Stimulated activated CD8-positive, alpha-beta memory T cell treated with anti-CD3 and anti-CD28 coated beads, Interleukin-12 subunit alpha, Interleukin-12 subunit beta, amount 100 ng/mL, for 4 hours (primary cell): ENCODE results near the gene MBD4.
"Not testable (repeated sequence)": the region's sequence is repeated elsewhere in the genome, so short reads cannot be mapped to it uniquely, and the experiment has no call there.

Experiments used
- DNase-seq: peaks from one replicate; pipeline ENCODE4 v3.0.0-alpha.2; 2020; ENCODE audit warnings: low read depth

The MBD4 gene

DNA sequence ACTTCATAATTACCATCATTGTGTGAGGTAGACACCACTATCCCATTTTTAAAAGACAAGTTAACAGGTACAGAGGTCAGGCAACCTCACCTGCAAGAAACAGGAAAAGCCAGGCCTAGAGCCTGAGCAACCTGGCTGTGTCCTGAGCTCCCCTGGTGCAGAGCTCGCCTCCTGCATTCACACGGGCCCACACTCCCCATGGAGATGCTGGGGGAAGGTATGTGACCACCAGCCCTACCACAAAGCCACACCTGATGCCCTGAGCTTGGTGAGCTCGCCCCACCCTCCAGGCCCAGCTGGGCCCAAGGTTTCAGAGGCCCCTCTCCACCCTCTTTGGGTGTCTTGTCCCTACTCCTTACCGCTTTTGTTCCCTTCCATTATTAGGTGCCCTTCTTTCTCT is 10.1 kb downstream of the MBD4 start:
- no peak for DNase-seq

DNA sequence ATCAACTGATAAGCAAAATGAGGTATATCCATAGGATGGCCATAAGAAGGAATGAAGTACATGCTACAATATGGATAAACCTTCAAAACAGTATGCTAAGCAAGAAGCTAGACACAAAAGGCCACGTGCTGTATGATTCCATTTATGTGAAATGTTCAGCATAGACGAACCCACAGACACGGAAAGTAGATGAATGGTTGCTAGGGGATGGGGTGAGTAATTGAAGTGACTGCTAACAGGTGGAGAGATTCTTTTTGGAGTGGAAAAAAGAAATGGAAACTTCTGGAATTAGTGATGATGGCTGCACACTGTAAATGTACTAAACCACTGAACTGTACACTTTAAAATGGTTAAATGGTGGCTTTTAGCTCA is 10.7 kb downstream of the MBD4 start:
- no peak for DNase-seq

DNA sequence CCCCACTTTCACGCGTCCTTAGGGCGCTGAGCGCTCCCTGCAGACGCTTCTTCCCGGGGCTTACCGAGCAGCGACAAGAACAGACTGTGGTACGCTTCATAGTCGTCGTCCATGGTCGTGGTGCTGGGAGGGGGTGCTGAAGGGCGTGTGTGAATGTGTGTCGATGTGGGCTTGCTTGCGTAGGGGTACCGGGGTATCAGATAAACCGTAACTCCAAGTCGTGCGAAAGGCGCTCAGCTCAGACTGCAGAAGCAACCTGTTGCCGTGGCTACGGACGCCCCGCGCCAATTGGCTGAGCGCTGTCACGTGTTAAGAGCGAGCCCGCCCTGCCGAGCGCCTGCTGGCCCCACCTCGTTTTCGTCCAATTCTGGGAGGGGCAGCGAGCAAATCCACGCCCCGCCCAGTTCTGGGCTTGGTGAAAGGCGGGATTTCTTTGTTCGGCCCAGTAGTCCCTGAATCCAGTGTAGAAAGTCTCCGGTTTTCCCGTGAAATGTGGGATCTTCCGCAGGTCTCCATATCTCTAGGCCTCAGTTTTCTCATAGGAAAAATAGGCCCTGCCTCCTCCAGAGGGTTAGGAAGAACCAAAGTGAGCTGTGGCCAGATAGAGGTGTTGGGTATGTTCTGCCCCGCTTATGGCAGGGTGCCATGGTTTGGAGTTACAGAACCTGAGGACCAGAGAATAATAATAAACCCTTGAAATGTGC is 11.2 kb downstream of the MBD4 start, which contains the start of gene EFCAB12:
Gene EFCAB12, minus strand, starts transcription at position 261 of the 704 bp plus-strand sequence. Its CDS starts 148 bp downstream, at position 113.
- peak; percentile 75 for DNase-seq

DNA sequence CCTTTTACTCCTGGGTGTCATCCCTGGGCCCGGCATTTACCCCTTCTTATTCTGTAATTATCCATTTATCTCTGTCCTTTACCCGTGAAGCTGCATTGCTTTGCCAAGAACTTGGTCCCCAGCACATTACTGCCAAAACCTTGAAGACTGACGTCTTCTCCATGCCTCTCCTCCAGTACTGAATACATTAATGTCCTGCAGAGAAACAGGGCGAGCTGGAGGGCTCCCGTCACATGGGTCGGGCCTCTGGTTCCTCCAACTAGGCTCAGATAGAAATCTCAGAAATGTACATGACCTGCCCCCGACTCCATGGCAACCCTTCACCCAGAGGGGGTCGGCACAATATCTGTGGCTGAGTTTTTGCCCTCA is 11.8 kb downstream of the MBD4 start:
- DNase-seq = no peak

DNA sequence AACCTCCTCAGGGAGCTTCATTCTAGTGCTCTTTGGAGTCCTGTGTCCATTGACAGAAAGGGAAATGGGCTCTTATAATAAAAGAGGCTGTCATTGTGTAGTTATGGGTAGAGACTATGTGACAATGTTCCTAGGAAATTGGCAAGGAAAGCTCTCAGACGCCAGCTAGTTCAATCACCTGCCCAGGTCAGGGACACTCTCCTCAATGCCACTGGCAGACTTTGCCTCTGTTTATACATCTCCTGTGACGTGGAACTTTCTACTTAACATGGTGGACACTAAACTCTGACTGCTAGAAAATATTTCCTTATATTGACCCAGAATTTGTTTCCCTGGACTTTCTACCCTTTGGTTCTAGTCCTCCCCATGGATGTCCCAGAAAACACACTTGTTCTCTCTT is 14.1 kb downstream of the MBD4 start:
- DNase-seq = no peak

DNA sequence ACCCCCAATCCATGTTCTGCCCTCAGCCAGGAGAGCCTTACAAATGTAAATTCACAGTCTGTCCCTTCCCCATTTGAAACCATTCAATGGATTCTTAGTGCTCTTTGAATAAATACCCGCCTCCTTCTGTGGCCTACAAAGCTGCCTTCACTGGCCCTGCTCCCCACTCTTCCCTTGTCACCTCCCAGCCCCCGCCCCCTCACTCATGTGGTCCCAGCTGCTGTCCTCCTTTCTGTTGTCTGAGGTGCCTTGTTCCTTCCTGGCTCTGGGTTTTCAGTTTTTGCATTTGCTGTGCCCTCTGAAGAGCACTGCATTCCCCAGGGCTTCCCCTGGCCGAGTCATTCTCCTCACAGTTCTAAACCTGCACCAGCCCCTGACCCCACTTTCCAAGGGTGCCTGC is 14.5 kb downstream of the MBD4 start:
- DNase-seq = no peak

DNA sequence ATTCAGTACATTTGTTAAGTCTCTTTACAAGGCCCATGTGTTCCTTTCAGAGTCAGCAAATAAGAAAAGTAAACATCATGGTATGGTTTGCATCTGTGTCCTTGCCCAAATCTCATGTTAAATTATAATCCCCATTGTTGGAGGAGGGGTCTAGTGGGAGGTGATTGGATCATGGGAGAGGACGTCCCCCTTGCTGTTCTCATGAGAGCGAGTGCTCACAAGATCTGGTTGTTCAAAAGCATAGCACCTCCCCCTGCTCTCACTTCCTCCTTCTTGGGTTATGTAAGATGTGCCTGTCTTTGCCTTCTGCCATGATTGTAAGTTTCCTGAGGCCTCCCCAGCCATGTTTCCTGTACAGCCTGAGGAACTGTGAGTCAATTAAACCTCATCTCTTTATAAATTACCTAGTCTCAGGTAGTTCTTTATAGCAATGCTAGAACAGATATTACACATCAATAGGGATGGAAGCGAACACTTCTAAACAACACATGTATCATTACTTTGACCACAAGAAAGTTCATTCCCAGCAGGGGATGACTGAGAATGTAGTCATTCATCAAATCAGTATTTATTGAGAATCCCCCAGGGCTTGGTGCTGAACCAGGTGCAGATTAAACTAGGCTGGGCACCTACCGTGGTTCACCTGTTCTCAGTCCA is 15.4 kb downstream of the MBD4 start:
- DNase-seq = no peak

DNA sequence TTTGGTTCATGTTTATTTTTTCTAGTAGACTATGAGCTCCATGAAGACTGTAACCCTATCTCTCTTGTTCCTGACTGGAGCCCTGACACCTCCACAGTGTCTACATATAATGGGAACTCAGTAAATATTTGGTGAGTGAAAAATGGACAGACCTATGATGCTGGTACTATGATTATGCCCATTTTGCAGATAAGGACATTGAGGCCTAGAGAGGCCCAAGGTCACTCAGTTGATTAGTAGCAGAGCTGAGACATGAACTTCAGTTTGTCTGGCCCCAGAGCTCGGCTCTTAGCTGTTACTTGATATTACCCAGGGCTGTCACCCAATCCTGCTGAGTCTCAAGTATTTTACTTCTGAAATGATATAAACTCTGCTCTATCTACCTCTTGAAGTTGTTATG is 16.9 kb downstream of the MBD4 start:
- DNase-seq = no peak

DNA sequence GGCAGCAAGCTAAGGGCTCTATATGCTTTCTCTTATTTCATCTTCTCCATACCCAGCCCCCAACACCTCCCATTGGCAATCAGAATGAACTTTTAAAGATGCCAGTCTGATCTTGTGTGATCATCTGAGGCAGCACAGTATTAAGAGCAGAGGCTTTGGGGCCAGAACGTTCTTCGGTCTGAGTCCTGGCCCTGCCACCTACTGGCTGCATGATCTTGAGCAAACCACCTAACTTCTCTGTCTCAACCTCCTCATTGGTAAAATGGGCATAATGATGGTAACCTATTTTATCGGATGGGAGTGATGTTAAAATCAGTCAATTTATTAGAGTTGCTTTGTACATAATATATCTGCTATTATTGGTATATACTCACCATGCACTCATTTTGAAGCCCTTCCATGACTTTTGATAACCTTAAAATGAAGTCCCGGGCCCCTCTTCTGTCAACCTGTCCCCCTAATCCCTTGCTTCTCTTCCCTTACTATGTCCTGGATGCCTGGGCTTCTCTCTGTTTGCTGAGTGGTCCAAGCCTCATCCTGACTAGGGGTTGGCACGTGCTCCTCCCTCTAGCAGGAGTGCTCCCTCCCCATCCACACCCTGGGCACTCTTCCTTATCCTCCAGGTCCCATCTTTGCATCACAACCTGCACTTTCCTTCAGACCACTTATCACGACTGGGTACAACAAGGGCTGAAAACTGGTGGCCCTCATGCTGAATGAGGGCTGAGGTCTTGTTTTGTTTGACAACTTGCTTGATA is 17.6 kb downstream of the MBD4 start:
- DNase-seq = no peak

DNA sequence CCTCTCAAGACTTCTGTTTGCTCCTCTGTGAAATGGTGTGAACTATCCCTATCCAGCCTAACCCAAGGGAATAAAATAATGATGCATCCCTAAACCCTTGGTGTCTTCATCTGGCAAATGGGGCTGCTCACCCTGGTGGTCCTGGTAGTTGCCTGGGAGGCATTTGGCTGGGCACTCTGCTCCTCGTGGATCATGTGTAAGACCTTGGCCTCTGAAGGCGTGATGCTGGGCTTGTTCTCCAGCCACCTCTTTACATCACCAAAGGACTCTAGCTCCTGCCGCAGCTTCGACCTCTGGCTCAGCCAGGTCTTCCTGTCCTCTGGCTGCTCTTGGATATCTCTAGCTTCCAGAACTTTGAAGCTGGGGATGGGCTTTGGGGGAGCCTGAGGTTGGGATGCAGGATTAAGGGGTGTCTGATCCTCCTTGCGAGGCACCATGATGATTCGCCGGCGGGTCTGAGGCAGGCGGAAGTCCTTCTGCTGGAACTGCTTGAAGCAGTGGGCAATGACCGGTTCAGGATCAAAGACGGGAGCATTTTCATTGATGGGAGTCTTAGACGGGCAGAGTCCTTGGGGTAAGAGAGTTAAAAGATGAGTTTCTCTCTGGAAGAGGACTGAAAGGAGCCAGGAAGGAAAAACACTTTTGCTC is 18.4 kb downstream of the MBD4 start:
- DNase-seq = no peak

DNA sequence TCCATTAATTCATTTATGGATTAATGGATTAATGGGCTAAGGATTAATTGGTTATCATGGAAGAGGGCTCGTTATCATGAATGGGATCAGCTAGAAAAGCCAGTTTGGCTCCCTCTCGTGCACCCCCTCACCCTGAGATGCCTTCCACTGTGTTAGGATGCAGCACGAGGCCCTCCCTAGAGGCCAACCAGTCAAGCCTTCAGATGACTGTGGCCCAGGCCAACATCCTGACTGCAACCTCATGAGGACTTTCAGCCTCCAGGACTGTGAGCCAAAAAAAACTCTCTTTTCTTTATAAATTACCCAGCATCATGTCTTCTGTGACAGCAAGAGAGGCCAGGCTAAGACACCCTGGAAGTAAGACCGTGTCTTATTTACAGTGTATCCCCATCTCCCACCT is 20.3 kb downstream of the MBD4 start:
- no peak for DNase-seq

DNA sequence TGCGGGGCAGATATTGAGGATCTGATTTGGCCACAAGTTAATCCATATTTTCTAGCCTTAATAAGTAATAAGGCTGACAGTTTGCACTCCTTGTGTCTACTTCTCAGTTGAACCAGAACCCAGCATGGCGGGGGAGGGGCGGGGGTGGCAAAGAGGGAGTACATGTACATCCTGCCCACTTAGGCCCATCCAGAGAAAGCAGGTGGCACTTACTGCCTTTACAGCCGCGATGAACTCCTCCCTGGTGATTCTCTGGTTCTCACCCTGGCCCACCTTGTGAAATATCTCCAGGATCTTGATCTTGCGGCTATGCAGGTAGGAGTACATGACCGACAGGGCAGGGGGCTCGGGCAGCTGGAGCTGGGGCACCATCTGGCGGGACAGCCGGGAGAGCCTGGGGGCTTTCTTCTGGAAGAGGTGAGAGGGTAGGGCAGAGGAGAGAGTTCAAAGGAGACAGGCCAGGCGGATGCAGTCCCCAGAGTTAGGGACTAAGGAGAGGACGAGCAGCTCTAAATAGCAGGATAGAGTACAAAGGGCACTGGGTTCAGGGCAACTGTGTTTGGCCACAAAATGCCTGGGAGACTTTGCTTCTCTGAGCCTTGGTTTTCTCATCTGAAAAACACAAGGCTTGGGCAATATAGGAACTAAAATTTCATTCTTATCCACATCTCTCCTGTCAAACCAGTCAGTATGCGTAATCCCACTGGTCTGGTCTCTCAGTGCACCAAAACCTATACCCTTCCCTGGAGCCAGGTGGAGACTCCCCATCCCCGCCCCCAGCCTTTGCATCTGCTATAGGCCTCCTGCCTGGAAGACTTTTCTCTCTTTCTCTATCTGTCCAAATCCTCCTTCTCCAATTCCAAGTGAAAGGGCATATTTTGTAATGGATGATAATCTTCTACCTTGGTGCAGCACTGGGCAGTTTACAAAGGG is 21.4 kb downstream of the MBD4 start:
- no peak for DNase-seq

DNA sequence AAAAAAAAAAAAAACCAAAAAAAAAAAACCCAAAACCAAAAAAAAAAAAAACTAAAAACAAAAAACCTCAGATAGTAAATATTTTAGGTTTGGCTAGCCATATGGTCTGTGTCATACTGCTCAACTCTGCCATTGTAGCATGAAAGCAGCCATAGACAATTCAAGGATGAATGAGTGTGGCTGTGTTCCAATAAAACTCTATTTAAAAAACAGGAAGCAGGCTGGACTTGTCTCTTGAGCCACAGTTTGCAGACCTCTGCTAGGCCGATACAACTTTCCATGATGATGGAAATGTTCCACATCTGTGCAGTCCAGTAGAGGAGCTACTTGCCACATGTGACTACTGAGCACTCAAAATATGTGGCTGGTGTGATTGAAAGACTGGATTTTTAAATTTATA is 22.4 kb downstream of the MBD4 start:
- no peak for DNase-seq

DNA sequence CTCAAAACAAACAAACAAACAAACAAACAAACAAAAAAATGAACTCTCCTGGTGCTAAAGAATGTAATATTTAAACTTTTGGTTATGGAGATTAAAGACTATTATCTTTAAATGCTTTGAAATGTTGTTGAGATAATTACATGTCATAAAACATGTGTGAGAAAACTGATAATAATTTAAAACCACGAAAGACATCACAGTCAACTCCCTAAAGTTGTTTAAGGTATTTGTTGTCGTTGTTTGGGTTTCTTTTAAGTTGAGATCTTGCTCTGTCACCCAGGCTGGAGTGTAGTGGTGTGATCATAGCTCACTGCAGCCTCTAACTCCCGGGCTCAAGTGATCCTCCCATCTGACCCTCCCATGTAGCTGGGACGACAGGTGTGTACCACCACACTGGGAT is 23.3 kb downstream of the MBD4 start:
- no peak for DNase-seq

DNA sequence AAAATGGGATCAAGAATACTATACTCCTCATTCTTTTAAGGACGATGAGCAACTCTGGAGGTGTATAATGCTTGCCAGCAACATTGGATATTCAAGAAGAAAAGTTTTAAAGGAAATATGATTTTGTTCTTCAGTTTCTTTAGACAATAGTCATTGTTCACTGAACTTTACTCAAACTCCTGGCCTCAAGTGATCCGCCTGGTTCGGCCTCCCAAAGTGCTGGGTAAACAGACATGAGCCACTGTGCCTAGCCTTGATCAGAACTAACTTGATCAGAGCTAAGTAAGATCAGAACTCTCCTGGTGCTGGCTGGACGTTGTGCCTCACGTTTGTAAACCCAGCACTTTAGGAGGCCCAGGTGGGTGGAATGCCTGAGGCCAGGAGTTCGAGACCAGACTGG is 23.9 kb downstream of the MBD4 start:
- DNase-seq = no peak

DNA sequence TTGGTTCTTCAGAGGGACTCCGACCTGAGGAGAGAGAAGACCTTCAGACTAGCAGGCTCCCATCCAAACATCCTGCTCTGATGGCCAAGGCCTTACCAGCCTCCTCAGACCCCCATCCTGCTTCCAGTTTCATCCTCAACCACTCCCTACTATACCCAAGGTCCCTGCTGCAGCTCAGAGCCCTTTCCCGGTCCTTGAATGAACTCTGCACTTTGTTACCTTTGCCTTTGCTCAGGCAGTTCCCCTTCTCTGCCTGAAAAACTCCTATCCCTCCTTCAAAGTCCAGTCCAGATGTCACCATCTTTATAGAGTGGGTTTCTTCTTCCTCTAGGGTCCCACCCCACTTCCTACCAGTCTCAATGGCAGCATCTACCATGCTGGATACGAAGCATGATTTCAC is 24.4 kb downstream of the MBD4 start:
- no peak for DNase-seq

DNA sequence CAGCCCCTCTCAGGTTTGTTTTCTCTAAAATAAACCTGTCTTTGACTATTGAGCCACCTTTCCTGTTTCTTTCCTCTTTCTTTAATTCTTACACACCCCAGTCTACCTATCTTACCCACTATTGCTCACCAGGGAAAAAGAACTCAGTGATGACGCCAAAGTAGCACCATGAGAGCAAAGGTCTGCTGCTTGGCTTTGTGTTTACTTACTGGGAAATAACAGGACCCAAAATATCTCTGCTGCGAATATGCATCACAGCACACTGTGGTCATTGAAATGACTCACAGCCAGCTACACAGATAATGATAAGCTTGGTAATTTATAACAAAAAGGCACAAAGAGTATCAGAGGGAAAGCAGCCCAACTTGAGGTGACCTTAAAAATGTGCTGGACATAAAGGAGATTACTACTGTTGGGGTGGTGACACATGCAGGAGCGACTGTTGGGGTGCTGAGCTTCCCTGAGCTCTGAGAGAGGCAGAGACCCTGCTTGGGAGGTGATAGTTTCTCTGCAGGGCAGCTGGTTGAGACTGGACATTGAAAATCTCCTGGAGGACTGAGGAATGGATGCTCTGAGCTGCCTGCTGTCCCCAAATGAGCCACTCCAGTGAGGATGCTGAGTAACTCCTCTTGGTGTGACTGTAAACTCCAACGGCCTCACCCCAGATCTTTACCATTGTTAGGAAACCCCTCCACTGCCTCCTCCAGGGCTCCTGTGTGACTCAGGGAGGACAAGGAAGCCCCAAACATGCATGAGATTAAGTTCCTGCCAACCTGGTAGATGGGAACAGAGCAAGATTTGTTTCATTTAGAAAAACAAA is 25.9 kb downstream of the MBD4 start:
- no peak for DNase-seq

DNA sequence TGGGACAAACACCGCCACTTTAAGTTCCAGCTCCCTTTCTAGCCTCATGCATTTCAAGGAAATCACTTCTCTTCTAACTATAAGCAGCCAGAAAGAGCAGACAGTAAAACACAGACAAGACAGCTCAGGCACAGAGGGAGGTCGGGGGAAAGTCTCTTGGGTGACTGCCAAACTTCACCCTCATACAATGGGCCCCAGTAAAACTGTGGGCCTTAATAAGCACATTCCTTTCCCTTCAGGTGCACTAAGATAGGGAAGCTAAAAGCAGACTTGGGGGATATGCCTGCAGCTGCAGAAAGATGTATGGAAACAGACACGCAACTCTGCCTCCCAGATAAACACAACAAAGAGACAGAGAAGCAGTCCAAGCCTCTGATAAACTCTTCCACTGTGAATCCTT is 26.5 kb downstream of the MBD4 start:
- DNase-seq = not testable (repeated sequence)

DNA sequence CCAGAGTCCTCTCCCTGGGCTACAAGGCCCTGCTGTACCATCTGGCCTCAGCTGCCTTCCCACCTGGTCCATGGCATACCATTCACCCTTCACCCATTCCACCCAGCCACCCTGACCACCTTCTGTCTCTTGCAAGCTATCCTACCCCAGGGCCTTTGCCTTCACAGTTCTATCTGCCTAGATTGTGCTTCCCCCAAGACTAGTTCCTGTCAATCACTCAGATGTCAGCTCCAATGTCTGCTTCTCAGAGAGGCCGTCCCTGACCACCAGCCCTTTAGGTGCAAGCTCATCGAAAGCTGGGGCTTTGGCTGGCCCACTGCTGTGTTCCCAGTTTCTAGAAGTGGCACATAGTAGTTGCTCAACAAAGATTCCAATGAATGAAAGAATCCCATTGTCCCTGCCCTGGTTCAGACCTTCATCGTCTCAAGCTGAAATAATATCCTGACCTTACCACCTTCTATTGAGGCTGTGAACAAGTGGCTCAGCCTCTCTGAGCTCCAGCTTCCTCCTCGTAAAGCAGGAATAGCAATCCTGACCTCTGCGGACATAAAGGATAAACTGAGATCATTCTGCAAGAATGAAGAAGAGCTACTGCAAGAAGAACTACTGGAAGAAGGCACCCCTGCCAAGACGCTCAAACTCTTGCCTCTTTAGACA is 27.1 kb downstream of the MBD4 start:
- DNase-seq = no peak

DNA sequence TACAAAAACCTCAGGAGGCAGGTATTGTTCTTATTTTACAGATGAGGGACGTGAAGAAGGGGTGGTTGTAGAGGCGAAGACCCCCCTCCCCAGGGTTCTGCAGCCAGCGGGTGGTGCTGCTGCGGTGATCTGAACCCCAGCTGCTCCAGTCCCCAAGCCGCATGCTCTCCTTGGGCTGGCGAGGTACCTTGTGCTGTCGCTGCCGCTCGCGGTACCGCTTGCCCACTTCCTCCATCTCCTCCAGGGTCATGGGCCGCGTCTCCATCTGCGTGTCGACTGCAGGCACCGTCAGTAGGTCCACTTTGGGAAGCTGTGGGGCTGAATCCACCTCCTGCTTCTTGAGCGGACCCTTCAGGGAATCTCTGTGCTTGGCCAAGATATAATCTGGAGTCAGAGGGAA is 28.8 kb downstream of the MBD4 start:
- no peak for DNase-seq
